ENCODE results near the gene GFI1B.

DNA sequence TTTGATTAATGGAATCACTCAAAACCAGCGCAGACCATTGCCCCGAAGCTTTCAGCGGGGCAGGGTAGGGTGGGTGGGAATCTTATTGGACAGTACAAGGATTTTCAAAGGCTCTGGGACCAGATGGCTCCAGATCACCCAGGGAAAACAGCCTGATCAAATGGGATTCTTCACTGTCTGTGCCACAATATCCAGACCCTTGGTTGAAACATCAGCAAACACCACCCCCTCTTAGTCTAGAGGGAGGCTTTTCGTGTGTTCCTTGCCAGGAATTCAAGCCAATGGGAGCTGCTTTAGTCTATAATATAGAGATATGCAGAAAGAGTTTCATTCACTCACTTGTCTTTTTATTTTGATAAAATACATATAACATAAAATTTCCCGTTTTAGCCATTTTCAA, 1.7 kb downstream of the GFI1B start:
- TF ChIP-seq CTCF (IDR thresholded peaks at IDR 0.05) (no peak), POLR2A (IDR thresholded peaks at IDR 0.05) (no peak), POLR2AphosphoS5 (IDR thresholded peaks at IDR 0.05) (no peak)
